Astrocyte (in vitro differentiated cells and primary cell): ENCODE results near the gene GRIN2D. TPM values are rescaled to one million over a fixed set of nuclear protein-coding genes. Genes with fewer than 3 reads are reported as not detected.

Experiments used
- DNase-seq: peaks from one replicate; pipeline ENCODE4 v3.0.0-alpha.2; 2010; ENCODE audit warnings: low read depth
- FAIRE-seq: peaks from 2 replicates; lab custom pipeline; 2011; peaks lifted over from hg19 to GRCh38; lab: Jason Lieb, UNC
- H2AFZ ChIP-seq: 2 replicates; pipeline ENCODE4 v1.6.0; 2012; ENCODE audit warnings: low read depth, low read length, inconsistent platforms
- H3K27ac ChIP-seq: 2 replicates; pipeline ENCODE4 v1.5.1; 2011; ENCODE audit warnings: low read depth, low read length, inconsistent platforms
- H3K27me3 ChIP-seq: 2 replicates; pipeline ENCODE4 v1.6.0; 2011; ENCODE audit warnings: low read length, inconsistent platforms; ENCODE audit not compliant: insufficient read depth
- H3K36me3 ChIP-seq: 2 replicates; pipeline ENCODE4 v1.5.1; 2011; ENCODE audit warnings: low read length, inconsistent platforms; ENCODE audit not compliant: insufficient read depth
- H3K4me1 ChIP-seq: 2 replicates; pipeline ENCODE4 v1.5.1; 2011; ENCODE audit warnings: low read length, inconsistent platforms; ENCODE audit not compliant: insufficient read depth
- H3K4me2 ChIP-seq: 2 replicates; pipeline ENCODE4 v1.6.0; 2012; ENCODE audit warnings: low read length, inconsistent platforms
- H3K4me3 ChIP-seq: 2 replicates; pipeline ENCODE4 v1.5.1; 2011; ENCODE audit warnings: low read depth, mild to moderate bottlenecking, low read length, inconsistent platforms; ENCODE audit not compliant: insufficient read depth
- H3K79me2 ChIP-seq: 2 replicates; pipeline ENCODE4 v1.6.0; 2012; ENCODE audit warnings: mild to moderate bottlenecking, low read length, inconsistent platforms; ENCODE audit not compliant: insufficient read depth
- H3K9ac ChIP-seq: 2 replicates; pipeline ENCODE4 v1.6.0; 2012; ENCODE audit warnings: mild to moderate bottlenecking, low read length, inconsistent platforms
- H3K9me3 ChIP-seq: 2 replicates; pipeline ENCODE4 v1.5.1; 2012; ENCODE audit warnings: low read depth, mild to moderate bottlenecking, low read length, inconsistent platforms; ENCODE audit not compliant: insufficient read depth
- H4K20me1 ChIP-seq: 2 replicates; pipeline ENCODE4 v1.6.0; 2012; ENCODE audit warnings: low read length, inconsistent platforms; ENCODE audit not compliant: insufficient read depth
- H3K27ac Mint-ChIP-seq: one replicate; pipeline ENCODE4 v1.8.0; 2021; ENCODE audit warnings: mild to moderate bottlenecking, mixed read lengths; ENCODE audit not compliant: unreplicated experiment
- H3K27me3 Mint-ChIP-seq: one replicate; pipeline ENCODE4 v1.8.0; 2021; ENCODE audit warnings: low read depth, mixed read lengths; ENCODE audit not compliant: unreplicated experiment
- H3K36me3 Mint-ChIP-seq: one replicate; pipeline ENCODE4 v1.8.0; 2021; ENCODE audit warnings: low read depth, mixed read lengths; ENCODE audit not compliant: unreplicated experiment
- H3K4me1 Mint-ChIP-seq: one replicate; pipeline ENCODE4 v1.8.0; 2021; ENCODE audit warnings: low read depth, mixed read lengths; ENCODE audit not compliant: unreplicated experiment
- H3K4me3 Mint-ChIP-seq: one replicate; pipeline ENCODE4 v1.8.0; 2021; ENCODE audit warnings: mild to moderate bottlenecking, moderate library complexity, mixed read lengths; ENCODE audit not compliant: unreplicated experiment
- H3K9me3 Mint-ChIP-seq: one replicate; pipeline ENCODE4 v1.8.0; 2021; ENCODE audit warnings: mild to moderate bottlenecking, mixed read lengths; ENCODE audit not compliant: unreplicated experiment
- EZH2 ChIP-seq: IDR thresholded peaks from 2 replicates; pipeline ENCODE4 v1.6.1; 2012; ENCODE audit warnings: mild to moderate bottlenecking, low read length, inconsistent platforms; ENCODE audit not compliant: insufficient read depth
- total RNA-seq: library from RNA; stranded (reverse); gene quantifications from 2 replicates; pipeline ENCODE4 v1.2.1, GENCODE V29; 2021
- TF ChIP-seq, protein P1 (sequence below): IDR thresholded peaks from 2 replicates; pipeline ENCODE4 v1.5.1; 2011; ENCODE audit warnings: low read depth, mild to moderate bottlenecking, inconsistent platforms, low read length, moderate library complexity; ENCODE audit not compliant: insufficient read depth

Gene GRIN2D
- total RNA-seq, 1 donor from 2014 or later: 6.2 TPM

GRCh38 chr19:48348045-48348444, 45.4 kb upstream of the GRIN2D start:
- H3K27me3 ChIP-seq: no peaks in the 10 kb centered on the region

DNA sequence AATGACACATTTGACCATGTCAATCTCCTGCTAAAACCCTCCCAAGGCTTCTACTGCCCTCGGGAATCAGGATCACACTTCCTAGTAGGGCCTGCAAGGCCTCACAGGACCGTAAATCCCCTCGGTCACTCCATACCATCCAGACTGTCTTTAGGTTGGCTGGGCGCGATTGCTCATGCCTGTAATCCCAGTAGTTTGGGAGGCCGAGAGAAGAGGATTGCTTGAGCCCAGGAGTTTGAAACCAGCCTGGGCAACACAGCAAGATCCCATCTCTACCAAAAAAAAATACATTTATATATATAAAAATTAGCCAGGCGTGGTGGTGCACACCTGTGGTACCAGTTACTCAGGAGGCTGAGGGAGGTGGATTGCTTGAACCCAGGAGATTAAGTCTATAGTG, 44.7 kb upstream of the GRIN2D start:
- peaks cover 2% of the 10 kb centered on the region for H3K9me3 Mint-ChIP-seq
- Histone ChIP-seq H3K36me3 (no peaks in the 10 kb centered on the region), H3K9me3 (no peaks in the 10 kb centered on the region), H3K79me2 (no peaks in the 10 kb centered on the region), H3K27ac (no peak overlapping the region), H2AFZ (no peak overlapping the region), H4K20me1 (no peaks in the 10 kb centered on the region), H3K4me2 (no peak overlapping the region), H3K27me3 (no peaks in the 10 kb centered on the region), H3K4me1 (no peaks in the 10 kb centered on the region), H3K9ac (no peak overlapping the region), H3K4me3 (no peak overlapping the region)
- DNase-seq: no peak
- peaks cover 2% of the 10 kb centered on the region for H3K27me3 Mint-ChIP-seq
- H3K27ac Mint-ChIP-seq: no peak overlapping the region
- H3K4me3 Mint-ChIP-seq: no peak overlapping the region
- no peak for FAIRE-seq
- TF ChIP-seq, protein P1, sequence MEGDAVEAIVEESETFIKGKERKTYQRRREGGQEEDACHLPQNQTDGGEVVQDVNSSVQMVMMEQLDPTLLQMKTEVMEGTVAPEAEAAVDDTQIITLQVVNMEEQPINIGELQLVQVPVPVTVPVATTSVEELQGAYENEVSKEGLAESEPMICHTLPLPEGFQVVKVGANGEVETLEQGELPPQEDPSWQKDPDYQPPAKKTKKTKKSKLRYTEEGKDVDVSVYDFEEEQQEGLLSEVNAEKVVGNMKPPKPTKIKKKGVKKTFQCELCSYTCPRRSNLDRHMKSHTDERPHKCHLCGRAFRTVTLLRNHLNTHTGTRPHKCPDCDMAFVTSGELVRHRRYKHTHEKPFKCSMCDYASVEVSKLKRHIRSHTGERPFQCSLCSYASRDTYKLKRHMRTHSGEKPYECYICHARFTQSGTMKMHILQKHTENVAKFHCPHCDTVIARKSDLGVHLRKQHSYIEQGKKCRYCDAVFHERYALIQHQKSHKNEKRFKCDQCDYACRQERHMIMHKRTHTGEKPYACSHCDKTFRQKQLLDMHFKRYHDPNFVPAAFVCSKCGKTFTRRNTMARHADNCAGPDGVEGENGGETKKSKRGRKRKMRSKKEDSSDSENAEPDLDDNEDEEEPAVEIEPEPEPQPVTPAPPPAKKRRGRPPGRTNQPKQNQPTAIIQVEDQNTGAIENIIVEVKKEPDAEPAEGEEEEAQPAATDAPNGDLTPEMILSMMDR: no peak
- no peak for TF ChIP-seq EZH2
- H3K36me3 Mint-ChIP-seq: peaks cover 4% of the 10 kb centered on the region
- H3K4me1 Mint-ChIP-seq: peaks cover 6% of the 10 kb centered on the region

More at GRCh38 chr19:48348045-48348444, 45.4 kb upstream of the GRIN2D start:
- Mint-ChIP-seq H3K36me3 (peaks cover 4% of the 10 kb centered on the region), H3K4me1 (peaks cover 3% of the 10 kb centered on the region), H3K27me3 (peaks cover 2% of the 10 kb centered on the region), H3K27ac (no peak overlapping the region), H3K9me3 (peaks cover 2% of the 10 kb centered on the region), H3K4me3 (no peak overlapping the region)
- FAIRE-seq: no peak
- Histone ChIP-seq H3K4me3 (no peak overlapping the region), H3K9ac (no peak overlapping the region), H3K9me3 (no peaks in the 10 kb centered on the region), H3K27ac (no peak overlapping the region), H4K20me1 (no peaks in the 10 kb centered on the region), H3K4me2 (no peak overlapping the region), H3K36me3 (no peaks in the 10 kb centered on the region), H2AFZ (no peak overlapping the region), H3K4me1 (no peaks in the 10 kb centered on the region), H3K79me2 (no peaks in the 10 kb centered on the region)
- no peak for DNase-seq
- TF ChIP-seq EZH2: no peak
- TF ChIP-seq, protein P1: no peak

DNA sequence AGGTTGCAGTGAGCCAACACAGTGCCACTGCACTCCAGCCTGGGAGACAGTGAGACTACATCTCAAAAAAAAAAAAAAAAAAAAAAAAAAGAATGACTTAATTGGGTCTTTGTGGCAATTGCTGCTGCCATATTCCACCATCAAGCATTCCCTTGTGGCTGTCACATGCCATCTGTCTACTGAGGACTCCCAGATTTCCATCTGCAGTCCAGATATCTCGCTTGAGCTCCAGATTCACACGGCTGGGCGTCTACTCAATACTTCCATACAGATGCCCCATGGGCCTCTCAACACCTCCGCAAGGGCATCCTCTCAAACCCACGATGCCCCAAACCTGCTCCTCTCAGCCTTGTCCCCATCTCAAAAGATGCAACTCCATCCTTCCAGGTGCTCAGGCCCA, 42.6 kb upstream of the GRIN2D start:
- H3K4me1 Mint-ChIP-seq: peaks cover 11% of the 10 kb centered on the region
- H3K36me3 Mint-ChIP-seq: peaks cover 4% of the 10 kb centered on the region
- no peak overlapping the region for H3K4me3 Mint-ChIP-seq
- H3K27me3 Mint-ChIP-seq: peaks cover 2% of the 10 kb centered on the region
- H3K4me3 ChIP-seq: no peak overlapping the region
- H3K27ac ChIP-seq: no peak overlapping the region
- DNase-seq (no peak), FAIRE-seq (no peak)
- no peak overlapping the region for H2AFZ ChIP-seq
- H3K36me3 ChIP-seq: no peaks in the 10 kb centered on the region
- H3K27ac Mint-ChIP-seq: no peak overlapping the region
- no peaks in the 10 kb centered on the region for H3K9me3 ChIP-seq
- H3K4me1 ChIP-seq: peaks cover 4% of the 10 kb centered on the region
- no peaks in the 10 kb centered on the region for H3K79me2 ChIP-seq
- no peaks in the 10 kb centered on the region for H4K20me1 ChIP-seq
- H3K9ac ChIP-seq: no peak overlapping the region
- TF ChIP-seq, protein P1: no peak
- no peak for TF ChIP-seq EZH2
- no peaks in the 10 kb centered on the region for H3K27me3 ChIP-seq
- H3K9me3 Mint-ChIP-seq: peaks cover 2% of the 10 kb centered on the region
- no peak overlapping the region for H3K4me2 ChIP-seq
